HG02884 (cell line): ENCODE results near the gene ST6GALNAC6.
"Not testable (repeated sequence)": the region's sequence is repeated elsewhere in the genome, so short reads cannot be mapped to it uniquely, and the experiment has no call there.

ENCODE experiments used
- ATAC-seq: cut with Tn5 transposase; IDR thresholded peaks from one replicate; pipeline ENCODE4 v1.9.1; 2021; ENCODE audit warnings: mild to moderate bottlenecking, moderate library complexity; ENCODE audit not compliant: unreplicated experiment

Gene ST6GALNAC6

GRCh38 chr9:127896395-127897192 lies 2.8 kb downstream of the ST6GALNAC6 start:
- ATAC-seq, result no peak

GRCh38 chr9:127895811-127896210 lies 3.6 kb downstream of the ST6GALNAC6 start:
- no peak for ATAC-seq

- ATAC-seq, result no peak
Measured at GRCh38 chr9:127893392-127893791, 6.0 kb downstream of the ST6GALNAC6 start.

- ATAC-seq, result no peak
Measured at GRCh38 chr9:127892831-127893230, 6.6 kb downstream of the ST6GALNAC6 start.

- no peak for ATAC-seq
Measured at GRCh38 chr9:127890053-127890452, 9.3 kb downstream of the ST6GALNAC6 start.

- no peak for ATAC-seq
Measured at GRCh38 chr9:127887792-127888191, 11.6 kb downstream of the ST6GALNAC6 start.

GRCh38 chr9:127886401-127886972 lies 12.9 kb downstream of the ST6GALNAC6 start:
- no peak for ATAC-seq

- ATAC-seq, result no peak
Measured at GRCh38 chr9:127885508-127886281, 13.7 kb downstream of the ST6GALNAC6 start.

- no peak for ATAC-seq
Measured at GRCh38 chr9:127884976-127885490, 14.4 kb downstream of the ST6GALNAC6 start.

- no peak for ATAC-seq
Measured at GRCh38 chr9:127884427-127884911, 14.9 kb downstream of the ST6GALNAC6 start.

- no peak for ATAC-seq
Measured at GRCh38 chr9:127883959-127884358, 15.4 kb downstream of the ST6GALNAC6 start.

GRCh38 chr9:127881715-127882114 lies 17.7 kb downstream of the ST6GALNAC6 start:
- not testable (repeated sequence) for ATAC-seq

GRCh38 chr9:127880143-127880542 lies 19.3 kb downstream of the ST6GALNAC6 start:
- ATAC-seq, result no peak

GRCh38 chr9:127878652-127879390 lies 20.6 kb downstream of the ST6GALNAC6 start:
- ATAC-seq, result no peak

- no peak for ATAC-seq
Measured at GRCh38 chr9:127878001-127878651, 21.3 kb downstream of the ST6GALNAC6 start.

GRCh38 chr9:127877566-127877998 lies 21.8 kb downstream of the ST6GALNAC6 start, which contains the start of gene AK1:
Gene AK1 (minus strand): TSS chr9:127877675. CDS start chr9:127874617, 3,058 bp downstream.
- no peak for ATAC-seq

GRCh38 chr9:127876764-127877562 lies 22.4 kb downstream of the ST6GALNAC6 start:
- no peak for ATAC-seq

GRCh38 chr9:127876026-127876763 lies 23.2 kb downstream of the ST6GALNAC6 start:
- no peak for ATAC-seq
